Activated CD8-positive, alpha-beta memory T cell treated with anti-CD3 and anti-CD28 coated beads for 36 hours (primary cell): ENCODE measurements around the gene PLEKHA8. TPM values are rescaled to one million over a fixed set of nuclear protein-coding genes. Genes with fewer than 3 reads are reported as not detected.

Source experiments
- CTCF ChIA-PET: fragments of 350-600 bp; sonication (Branson Sonifier 250); formaldehyde crosslinking; loops from one replicate; lab custom pipeline; 2021; ENCODE audit warnings: antibody characterized with exemption; lab: Charles Lee
- POLR2A ChIA-PET: fragments of 350-600 bp; sonication (Branson Sonifier 250); formaldehyde crosslinking; loops from one replicate; lab custom pipeline; 2021; ENCODE audit warnings: antibody characterized with exemption; lab: Charles Lee
- total RNA-seq, 2 experiments: library from RNA; stranded (reverse); gene quantifications; one replicate each; pipeline ENCODE4 v1.2.3, GENCODE V29; 2021

Gene PLEKHA8
- 10 to 100 TPM; 12.4 to 13.5 TPM for total RNA-seq

- ChIA-PET POLR2A (interaction anchor here (0.9 to 1.1 kb wide), 2 partner anchors 107 to 566 kb away, joined by 3 read pairs; no protein-coding TSS in a partner anchor), CTCF (no interaction called here)
These were observed at the start of gene PLEKHA8 for GRCh38 chr7:30028216-30028748. PLEKHA8 (plus strand) TSS chr7:30028412; CDS start chr7:30028763, 351 bp downstream.

GRCh38 chr7:29980151-29980550 lies 48.1 kb upstream of the PLEKHA8 start:
- CTCF ChIA-PET = no interaction called here
- POLR2A ChIA-PET = no interaction called here

GRCh38 chr7:29987083-29987482 lies 41.1 kb upstream of the PLEKHA8 start:
- CTCF ChIA-PET = interaction anchor here (1.6 kb wide), 1 partner anchor 27 kb away, joined by 3 read pairs; no protein-coding TSS in a partner anchor
- POLR2A ChIA-PET = no interaction called here

GRCh38 chr7:29987811-29988317 lies 40.3 kb upstream of the PLEKHA8 start:
- CTCF ChIA-PET = no interaction called here
- POLR2A ChIA-PET = no interaction called here

- POLR2A ChIA-PET = no interaction called here
- CTCF ChIA-PET = no interaction called here
These were observed 39.6 kb upstream of the PLEKHA8 start for GRCh38 chr7:29988424-29989256.

- POLR2A ChIA-PET = no interaction called here
These were observed 38.8 kb upstream of the PLEKHA8 start, which contains the start of gene SCRN1 for GRCh38 chr7:29989257-29989995. SCRN1 (minus strand) TSS chr7:29989801; CDS start chr7:29969067, 20,734 bp downstream.

GRCh38 chr7:29990931-29991330 lies 37.3 kb upstream of the PLEKHA8 start:
- POLR2A ChIA-PET = no interaction called here
- CTCF ChIA-PET = no interaction called here

More at GRCh38 chr7:29989257-29989995, 38.8 kb upstream of the PLEKHA8 start, which contains the start of gene SCRN1:
- CTCF ChIA-PET = no interaction called here

- ChIA-PET CTCF (no interaction called here), POLR2A (no interaction called here)
These were observed 36.3 kb upstream of the PLEKHA8 start for GRCh38 chr7:29991937-29992336.

- ChIA-PET CTCF (no interaction called here), POLR2A (no interaction called here)
These were observed 35.1 kb upstream of the PLEKHA8 start for GRCh38 chr7:29993140-29993539.

- POLR2A ChIA-PET = no interaction called here
- CTCF ChIA-PET = no interaction called here
These were observed 32.6 kb upstream of the PLEKHA8 start for GRCh38 chr7:29995652-29996051.

- ChIA-PET POLR2A (no interaction called here), CTCF (no interaction called here)
These were observed 31.9 kb upstream of the PLEKHA8 start for GRCh38 chr7:29996321-29996720.

- CTCF ChIA-PET = no interaction called here
- POLR2A ChIA-PET = no interaction called here
These were observed 29.7 kb upstream of the PLEKHA8 start for GRCh38 chr7:29998489-29998888.

- ChIA-PET POLR2A (no interaction called here), CTCF (no interaction called here)
These were observed 26.2 kb upstream of the PLEKHA8 start for GRCh38 chr7:30001998-30002397.

GRCh38 chr7:30003098-30003497 lies 25.1 kb upstream of the PLEKHA8 start:
- ChIA-PET CTCF (no interaction called here), POLR2A (interaction anchor here (0.7 kb wide), 1 partner anchor 111 kb away, joined by 4 read pairs; no protein-coding TSS in a partner anchor)

- ChIA-PET POLR2A (no interaction called here), CTCF (no interaction called here)
These were observed 22.7 kb upstream of the PLEKHA8 start for GRCh38 chr7:30005464-30005863.

GRCh38 chr7:30010021-30010420 lies 18.2 kb upstream of the PLEKHA8 start:
- ChIA-PET CTCF (no interaction called here), POLR2A (no interaction called here)

GRCh38 chr7:30012757-30013156 lies 15.5 kb upstream of the PLEKHA8 start:
- POLR2A ChIA-PET = no interaction called here
- CTCF ChIA-PET = no interaction called here

GRCh38 chr7:30018451-30018850 lies 9.8 kb upstream of the PLEKHA8 start:
- CTCF ChIA-PET = no interaction called here
- POLR2A ChIA-PET = no interaction called here

- CTCF ChIA-PET = no interaction called here
These were observed 8.8 kb upstream of the PLEKHA8 start for GRCh38 chr7:30019387-30019786.

GRCh38 chr7:30019960-30020359 lies 8.3 kb upstream of the PLEKHA8 start:
- POLR2A ChIA-PET = no interaction called here
- CTCF ChIA-PET = no interaction called here

More at GRCh38 chr7:30019387-30019786, 8.8 kb upstream of the PLEKHA8 start:
- POLR2A ChIA-PET = no interaction called here
